HepG2 (cell line): ENCODE data around the gene UGCG. TPM values are rescaled to one million over a fixed set of nuclear protein-coding genes. Genes with fewer than 3 reads are reported as not detected.

Experiments
- ATAC-seq: fragments of 200-7000 bp; cut with Tn5 transposase; 3 replicates; pipeline ENCODE4 v1.9.1; 2020; ENCODE audit warnings: mild to moderate bottlenecking, moderate library complexity
- BruUV-seq: library from RNA; stranded (reverse); fragments of 400-500 nt; replicated peaks from 2 replicates; lab custom pipeline; 2021; lab: Mats Ljungman, UMichigan
- CTCF ChIA-PET: fragments of 300-600 bp; formaldehyde crosslinking; extraction: SDS; loops from one replicate; lab custom pipeline; 2021; ENCODE audit warnings: low total read pairs, inconsistent platforms, low intra/inter-chr PET ratio; lab: Yijun Ruan, JAX
- POLR2A ChIA-PET: fragments of 350-600 bp; sonication (Branson Sonifier 250); formaldehyde crosslinking; loops from one replicate; lab custom pipeline; 2020; ENCODE audit warnings: antibody characterized with exemption, inconsistent platforms; lab: Yijun Ruan, JAX
- DNase-seq: peaks from one replicate; pipeline ENCODE4 v3.0.0-alpha.2; 2015; ENCODE audit warnings: low spot score
- FAIRE-seq: peaks from 3 replicates; lab custom pipeline; 2011; peaks lifted over from hg19 to GRCh38; lab: Jason Lieb, UNC
- H2AFZ ChIP-seq: one replicate; pipeline ENCODE4 v1.6.1; 2011; ENCODE audit warnings: low read length, inconsistent platforms
- H3K27ac ChIP-seq: fragments of 300-600 bp; 3 replicates; pipeline ENCODE4 v1.8.0; 2011; ENCODE audit warnings: mixed run types, mild to moderate bottlenecking, mixed read lengths, low read length, inconsistent platforms; ENCODE audit not compliant: insufficient read depth; ENCODE audit errors: extremely low read length
- H3K27me3 ChIP-seq, 2 experiments: fragments of 200-600 bp in 1 of 2; 2 replicates in 1 of 2; 3 replicates in 1 of 2; pipeline versions ENCODE4 v1.6.0 to v1.8.0; 2011; ENCODE audit warnings: low read length in 2 of 2, mild to moderate bottlenecking in 2 of 2, moderate library complexity in 2 of 2, inconsistent platforms in 1 of 2; ENCODE audit not compliant: insufficient read depth in 2 of 2, control insufficient read depth in 1 of 2
- H3K36me3 ChIP-seq, 2 experiments: fragments of 200-600 bp in 1 of 2; replicated peaks in 1 of 2; 2 replicates in 1 of 2; 3 replicates in 1 of 2; pipeline versions ENCODE4 v1.5.1 to v1.8.0; 2011; ENCODE audit warnings: low read length in 2 of 2, inconsistent platforms in 1 of 2; ENCODE audit not compliant: insufficient read depth in 2 of 2, control insufficient read depth in 1 of 2
- H3K4me1 ChIP-seq: 2 replicates; pipeline ENCODE4 v1.5.1; 2012; ENCODE audit warnings: low read length, inconsistent platforms; ENCODE audit not compliant: insufficient read depth
- H3K4me2 ChIP-seq: 2 replicates; pipeline ENCODE4 v1.6.0; 2011; ENCODE audit warnings: low read depth, low read length, inconsistent platforms
- H3K4me3 ChIP-seq, 3 experiments: fragments of 200-600 bp in 1 of 3; sonication (generic), shearing (Covaris generic) in 1 of 3; replicated peaks in 1 of 3; 2 replicates each; pipeline ENCODE4 v1.5.1; 2011 to 2016; ENCODE audit warnings: low read length in 3 of 3, inconsistent platforms in 2 of 3, low read depth in 2 of 3, mild to moderate bottlenecking in 2 of 3, control low read depth in 1 of 3, mixed read lengths in 1 of 3; ENCODE audit not compliant: insufficient read depth in 1 of 3
- H3K79me2 ChIP-seq: one replicate; pipeline ENCODE4 v1.6.1; 2011; ENCODE audit warnings: low read length, inconsistent platforms; ENCODE audit not compliant: insufficient read depth
- H3K9ac ChIP-seq: 2 replicates; pipeline ENCODE4 v1.6.0; 2011; ENCODE audit warnings: mild to moderate bottlenecking, low read depth, low read length, inconsistent platforms; ENCODE audit not compliant: insufficient read depth
- H3K9me3 ChIP-seq: 2 replicates; pipeline ENCODE4 v1.5.1; 2012; ENCODE audit warnings: mild to moderate bottlenecking, low read length
- H4K20me1 ChIP-seq: 2 replicates; pipeline ENCODE4 v1.6.0; 2011; ENCODE audit warnings: inconsistent platforms, mild to moderate bottlenecking, low read length, moderate library complexity; ENCODE audit not compliant: insufficient read depth
- BRD4 ChIP-seq: sonication (generic); formaldehyde crosslinking; IDR thresholded peaks from 2 replicates; pipeline ENCODE4 v1.4.0; 2020; ENCODE audit warnings: missing genetic modification reagents
- IRX3 ChIP-seq: sonication (generic); formaldehyde crosslinking; IDR thresholded peaks from 2 replicates; pipeline ENCODE4 v1.8.1; 2023; ENCODE audit warnings: mild to moderate bottlenecking, low read depth, missing genetic modification reagents, borderline replicate concordance
- KAT8 ChIP-seq: IDR thresholded peaks from 2 replicates; pipeline ENCODE4 v1.6.1; 2016; ENCODE audit warnings: missing genetic modification reagents, missing compliant biosample characterization
- KDM2A ChIP-seq: sonication (generic); formaldehyde crosslinking; IDR thresholded peaks from 2 replicates; pipeline ENCODE4 v1.4.0; 2020; ENCODE audit warnings: low read depth, missing genetic modification reagents, borderline replicate concordance
- KLF16 ChIP-seq, 2 experiments: sonication (generic) in 1 of 2; formaldehyde crosslinking in 1 of 2; IDR thresholded peaks; 2 replicates each; pipeline versions ENCODE4 v1.6.1 to v1.8.0; 2016 to 2023; ENCODE audit warnings: missing genetic modification reagents in 2 of 2, missing compliant biosample characterization in 1 of 2
- MTF2 ChIP-seq: sonication (generic); formaldehyde crosslinking; IDR thresholded peaks from 2 replicates; pipeline ENCODE4 v1.5.0; 2020; ENCODE audit warnings: missing genetic modification reagents, borderline replicate concordance
- NR2F1 ChIP-seq, 2 experiments: fragments of 450-650 bp in 1 of 2; formaldehyde crosslinking in 1 of 2; IDR thresholded peaks; 2 replicates each; pipeline versions ENCODE4 v1.5.0 to v1.6.1; 2016 to 2020; ENCODE audit warnings: mild to moderate bottlenecking in 1 of 2, missing compliant biosample characterization in 1 of 2, missing genetic modification reagents in 1 of 2, moderate library complexity in 1 of 2
- NR2F6 ChIP-seq, 2 experiments: IDR thresholded peaks; 2 replicates each; pipeline ENCODE4 v1.6.1; 2016; ENCODE audit warnings: antibody characterized with exemption in 1 of 2, mild to moderate bottlenecking in 1 of 2
- ZNF720 ChIP-seq: sonication (generic); formaldehyde crosslinking; IDR thresholded peaks from 2 replicates; pipeline ENCODE4 v1.4.0; 2020; ENCODE audit warnings: missing genetic modification reagents
- WGBS: methylation state at CpG from one replicate; pipeline ENCODE4 v1.1.6; 2017; ENCODE audit warnings: low lambda C conversion rate; 5-methylcytosine and 5-hydroxymethylcytosine counted together
- in situ Hi-C: cut with HindIII; loops from 2 replicates; pipeline ENCODE4 v1.10.0; 2017; ENCODE audit warnings: low pct_unique_long_range_greater_than_20kb; ENCODE audit not compliant: extremely low pct_ligation_motif_present
- intact Hi-C: fragments of 100-400 bp; cut with micrococcal nuclease; formaldehyde crosslinking; loops from one replicate; pipeline ENCODE4 v1.10.0; 2022; ENCODE audit not compliant: unreplicated experiment
- polyA plus RNA-seq, 8 experiments: library from polyadenylated mRNA; depleted of rRNA in 3 of 8; stranded (reverse) in 7 of 8; unstranded in 1 of 8; fragments of >200 nt; fragmentation: Illumina TruSeq in 4 of 8; extraction: Trizol in 4 of 8; gene quantifications; 2 replicates each; pipeline versions ENCODE4 v1.2.1 to v1.2.3, GENCODE V29; 2011 to 2016; ENCODE audit warnings: low read depth in 4 of 8, missing spikeins in 1 of 8, mixed read lengths in 1 of 8; ENCODE audit not compliant: insufficient read depth in 1 of 8
- total RNA-seq, 5 experiments: library from RNA; depleted of rRNA; stranded (reverse); fragments of >200 nt; fragmentation: Illumina TruSeq; extraction: Trizol; gene quantifications; 2 replicates each; pipeline ENCODE4 v1.2.3, GENCODE V29; 2016; ENCODE audit warnings: low read depth in 1 of 5
- TF ChIP-seq, protein P1 (sequence below): sonication (generic); formaldehyde crosslinking; IDR thresholded peaks from 2 replicates; pipeline ENCODE4 v1.4.0; 2020; ENCODE audit warnings: missing genetic modification reagents

The UGCG gene
- total and polyA plus RNA-seq, 2 of the 13 experiments (the other 11 are each of a cell fraction or from before 2014, with no cell fraction given) = 10.5 to 13.9 TPM

DNA sequence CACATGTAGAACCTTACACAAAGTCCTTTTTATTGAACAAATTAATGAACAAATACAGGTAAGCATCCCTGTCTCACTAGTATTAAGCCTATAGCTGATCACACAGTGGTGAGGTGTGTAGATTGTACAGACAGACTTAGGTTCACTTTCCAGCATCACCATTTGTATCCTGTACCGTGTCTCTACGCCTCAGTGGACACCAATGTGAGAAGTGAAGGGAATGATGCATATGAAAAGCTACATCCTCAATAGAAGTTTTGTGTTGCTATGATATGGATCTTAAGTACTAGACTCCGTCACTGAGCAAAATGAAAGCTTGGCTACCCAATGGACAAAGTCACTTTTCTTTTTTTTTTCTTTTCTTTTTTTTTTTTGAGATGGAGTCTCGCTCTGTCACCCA lies 46.6 kb downstream of the UGCG start (continued):
- TF ChIP-seq, protein P1, sequence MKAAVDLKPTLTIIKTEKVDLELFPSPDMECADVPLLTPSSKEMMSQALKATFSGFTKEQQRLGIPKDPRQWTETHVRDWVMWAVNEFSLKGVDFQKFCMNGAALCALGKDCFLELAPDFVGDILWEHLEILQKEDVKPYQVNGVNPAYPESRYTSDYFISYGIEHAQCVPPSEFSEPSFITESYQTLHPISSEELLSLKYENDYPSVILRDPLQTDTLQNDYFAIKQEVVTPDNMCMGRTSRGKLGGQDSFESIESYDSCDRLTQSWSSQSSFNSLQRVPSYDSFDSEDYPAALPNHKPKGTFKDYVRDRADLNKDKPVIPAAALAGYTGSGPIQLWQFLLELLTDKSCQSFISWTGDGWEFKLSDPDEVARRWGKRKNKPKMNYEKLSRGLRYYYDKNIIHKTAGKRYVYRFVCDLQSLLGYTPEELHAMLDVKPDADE = no peak
- no peak for TF ChIP-seq KAT8 (CRISPR knock-in tag)
- no peak for TF ChIP-seq NR2F1 (CRISPR knock-in tag; IDR thresholded peaks at IDR 0.05)
- no peak for TF ChIP-seq KLF16 (CRISPR knock-in tag; IDR thresholded peaks at IDR 0.05)
- TF ChIP-seq IRX3 = no peak

DNA sequence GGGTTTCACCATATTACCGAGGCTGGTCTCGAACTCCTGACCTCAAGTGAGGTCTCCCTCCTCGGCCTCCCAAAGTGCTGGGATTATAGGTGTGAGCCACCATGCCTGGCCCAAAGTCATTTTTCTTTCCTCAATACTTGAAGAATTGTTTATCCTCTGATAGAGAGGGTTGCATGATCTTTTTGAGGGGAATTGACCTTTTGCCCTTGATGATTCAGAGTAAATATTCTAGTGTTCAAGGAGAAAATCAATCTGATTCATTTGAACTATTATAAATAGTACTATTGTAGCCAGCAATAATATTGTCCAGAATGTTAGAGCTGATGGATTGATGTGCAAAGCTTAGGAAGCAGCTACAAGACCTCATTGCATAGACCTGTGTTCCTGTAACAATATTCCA lies 47.1 kb downstream of the UGCG start:
- H3K79me2 ChIP-seq = no peaks in the 10 kb centered on the region
- no peaks in the 10 kb centered on the region for H3K9me3 ChIP-seq
- POLR2A ChIA-PET = no interaction called here
- CTCF ChIA-PET = no interaction called here
- in situ Hi-C loops = no loop called here
- DNase-seq (peak; percentile 20), ATAC-seq (peak; percentile 57), FAIRE-seq (no peak)
- WGBS = 47% methylated on average over 3 of the region's 3 CpGs
- H3K36me3 ChIP-seq = no peaks in the 10 kb centered on the region
- H3K9ac ChIP-seq = no peak overlapping the region
- TF ChIP-seq ZNF720 (CRISPR knock-in tag) (no peak), BRD4 (no peak), NR2F6 (IDR thresholded peaks at IDR 0.05) (peak; percentile 45; the same call in 1 of the 2 replicates), NR2F6 (CRISPR knock-in tag; IDR thresholded peaks at IDR 0.05) (0 out of 2 replicates have a peak, but pooled peaks have one; percentile 20), KDM2A (CRISPR knock-in tag) (no peak), MTF2 (CRISPR knock-in tag) (no peak), NR2F1 (CRISPR knock-in tag; IDR thresholded peaks at IDR 0.05) (peak in 1 of 2 experiments; percentile 62; a peak in 2 of 4 replicates)
- H3K4me1 ChIP-seq = peaks cover 9% of the 10 kb centered on the region; the same call in 1 of the 2 replicates
- intact Hi-C loops = no loop called here
- H3K27me3 ChIP-seq = no peaks in the 10 kb centered on the region
- no peak overlapping the region for H3K27ac ChIP-seq
- H4K20me1 ChIP-seq = no peaks in the 10 kb centered on the region
- BruUV-seq = no TSS peak
- no peak overlapping the region for H3K4me2 ChIP-seq
- no peak overlapping the region for H2AFZ ChIP-seq
- H3K4me3 ChIP-seq = no peak overlapping the region
